GM12875 (cell line): ENCODE results near the gene PPP1R9A.

Experiments used
- H3K4me3 ChIP-seq: one replicate; pipeline ENCODE4 v1.5.1; 2011; ENCODE audit warnings: low read depth, low read length, control low read depth
- TF ChIP-seq, protein P1 (sequence below): IDR thresholded peaks from 2 replicates; pipeline ENCODE4 v1.5.1; 2011; ENCODE audit warnings: low read depth, mild to moderate bottlenecking, control low read depth, inconsistent platforms, low read length, moderate library complexity, borderline replicate concordance; ENCODE audit not compliant: insufficient read depth

The PPP1R9A gene

DNA sequence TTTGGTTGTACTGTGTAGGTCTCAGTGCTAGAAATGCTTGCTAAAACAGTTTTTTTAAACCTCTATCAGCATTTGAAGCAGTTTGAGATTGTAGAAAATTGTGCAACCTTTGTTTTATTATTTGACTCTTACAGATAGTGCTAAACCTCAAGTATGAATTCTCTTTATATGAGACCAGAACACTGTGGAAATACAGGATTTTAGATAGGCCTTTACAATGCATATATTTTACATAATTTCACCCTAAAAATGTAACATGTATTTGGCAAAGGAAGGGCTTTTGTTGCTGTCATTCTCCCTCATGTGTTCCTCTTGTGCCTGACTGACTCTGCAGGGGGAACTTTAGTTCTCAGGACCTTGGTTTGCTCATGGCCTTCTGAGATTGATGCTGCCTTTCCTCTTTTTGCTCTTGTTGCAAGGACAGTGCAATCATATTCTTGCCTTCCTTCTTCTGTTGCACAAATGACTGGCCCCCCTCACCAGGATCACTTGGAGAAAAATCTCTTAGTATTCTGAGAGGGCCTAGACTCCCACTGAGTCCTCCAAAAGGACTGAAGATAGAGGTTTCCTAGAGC is 188.7 kb downstream of the PPP1R9A start:
- TF ChIP-seq, protein P1, sequence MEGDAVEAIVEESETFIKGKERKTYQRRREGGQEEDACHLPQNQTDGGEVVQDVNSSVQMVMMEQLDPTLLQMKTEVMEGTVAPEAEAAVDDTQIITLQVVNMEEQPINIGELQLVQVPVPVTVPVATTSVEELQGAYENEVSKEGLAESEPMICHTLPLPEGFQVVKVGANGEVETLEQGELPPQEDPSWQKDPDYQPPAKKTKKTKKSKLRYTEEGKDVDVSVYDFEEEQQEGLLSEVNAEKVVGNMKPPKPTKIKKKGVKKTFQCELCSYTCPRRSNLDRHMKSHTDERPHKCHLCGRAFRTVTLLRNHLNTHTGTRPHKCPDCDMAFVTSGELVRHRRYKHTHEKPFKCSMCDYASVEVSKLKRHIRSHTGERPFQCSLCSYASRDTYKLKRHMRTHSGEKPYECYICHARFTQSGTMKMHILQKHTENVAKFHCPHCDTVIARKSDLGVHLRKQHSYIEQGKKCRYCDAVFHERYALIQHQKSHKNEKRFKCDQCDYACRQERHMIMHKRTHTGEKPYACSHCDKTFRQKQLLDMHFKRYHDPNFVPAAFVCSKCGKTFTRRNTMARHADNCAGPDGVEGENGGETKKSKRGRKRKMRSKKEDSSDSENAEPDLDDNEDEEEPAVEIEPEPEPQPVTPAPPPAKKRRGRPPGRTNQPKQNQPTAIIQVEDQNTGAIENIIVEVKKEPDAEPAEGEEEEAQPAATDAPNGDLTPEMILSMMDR: no peak
- no peak overlapping the region for H3K4me3 ChIP-seq

DNA sequence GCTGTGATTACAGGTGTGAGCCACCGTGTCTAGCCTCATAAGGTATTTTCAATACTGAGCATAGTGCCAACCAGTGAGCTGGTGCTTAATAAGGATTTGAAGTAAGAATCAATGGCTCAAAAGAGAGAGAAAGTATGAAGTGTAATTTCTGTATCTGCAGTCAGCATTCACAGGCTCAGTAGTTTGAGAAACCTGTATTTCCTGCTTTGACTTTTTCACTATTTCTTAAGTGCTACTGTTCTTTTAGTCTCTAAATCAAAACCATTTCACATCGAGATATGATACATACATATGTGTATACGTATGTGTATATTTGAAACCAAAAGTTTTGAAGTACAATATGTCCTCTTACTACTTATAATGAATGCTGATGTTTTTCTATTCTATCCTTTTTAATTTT is 189.9 kb downstream of the PPP1R9A start:
- TF ChIP-seq, protein P1: no peak
- no peak overlapping the region for H3K4me3 ChIP-seq

DNA sequence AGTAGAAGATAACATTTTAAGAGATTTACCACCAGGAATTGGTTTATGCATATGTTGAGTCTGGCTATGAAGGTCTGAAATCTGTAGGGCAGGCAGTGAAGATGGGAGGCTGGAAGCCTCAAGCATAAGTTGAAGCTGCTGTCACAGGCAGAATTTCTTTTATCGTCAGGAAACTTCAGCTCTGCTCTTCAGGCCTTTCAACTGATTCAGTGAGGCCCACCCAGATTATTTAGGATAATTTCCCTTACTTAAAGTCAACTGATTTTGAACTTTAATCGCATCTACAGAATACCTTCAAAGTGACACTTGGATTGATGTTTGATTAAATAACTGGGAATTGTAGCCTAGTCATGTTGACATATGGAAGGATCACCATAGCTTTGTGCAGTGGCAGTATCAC is 190.5 kb downstream of the PPP1R9A start:
- TF ChIP-seq, protein P1: no peak
- H3K4me3 ChIP-seq: no peak overlapping the region

DNA sequence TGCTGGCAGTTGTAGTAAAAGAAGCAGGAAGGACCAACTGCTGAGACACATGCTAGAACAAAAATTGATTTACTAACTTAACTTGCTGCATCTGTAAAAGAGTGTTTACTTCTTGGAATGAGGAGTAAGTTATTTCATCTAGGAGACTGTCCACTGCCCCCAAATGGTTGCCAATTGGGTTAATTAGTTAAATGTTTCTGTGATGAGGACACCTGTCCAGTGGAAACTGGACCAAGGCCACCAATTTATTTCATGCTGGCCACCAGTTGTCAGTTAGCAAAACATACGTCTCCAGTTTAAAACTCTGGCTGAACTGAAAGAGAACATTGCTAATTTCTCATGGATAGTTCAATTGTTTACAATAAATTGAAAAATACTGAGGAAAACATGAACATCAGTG is 191.7 kb downstream of the PPP1R9A start:
- TF ChIP-seq, protein P1: no peak
- no peak overlapping the region for H3K4me3 ChIP-seq

DNA sequence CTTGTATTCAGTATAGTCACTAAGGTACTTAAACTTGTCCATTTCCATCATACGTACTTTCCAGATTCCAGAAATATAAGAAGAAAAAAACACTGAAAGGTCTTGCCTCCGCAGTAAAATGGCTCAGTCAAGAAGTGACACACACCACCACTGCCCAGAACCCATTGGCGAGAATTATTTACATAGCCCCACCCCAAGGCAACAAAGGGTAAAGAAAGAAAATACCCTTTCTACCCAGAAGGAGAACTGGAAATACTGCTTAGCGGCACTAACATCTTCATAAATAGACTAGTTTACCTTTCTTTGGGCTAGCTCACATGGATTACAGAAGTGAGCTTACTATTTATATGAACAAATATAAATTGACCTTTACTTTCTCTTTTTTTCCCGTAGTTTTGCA is 194.0 kb downstream of the PPP1R9A start:
- H3K4me3 ChIP-seq: no peak overlapping the region
- TF ChIP-seq, protein P1: no peak

DNA sequence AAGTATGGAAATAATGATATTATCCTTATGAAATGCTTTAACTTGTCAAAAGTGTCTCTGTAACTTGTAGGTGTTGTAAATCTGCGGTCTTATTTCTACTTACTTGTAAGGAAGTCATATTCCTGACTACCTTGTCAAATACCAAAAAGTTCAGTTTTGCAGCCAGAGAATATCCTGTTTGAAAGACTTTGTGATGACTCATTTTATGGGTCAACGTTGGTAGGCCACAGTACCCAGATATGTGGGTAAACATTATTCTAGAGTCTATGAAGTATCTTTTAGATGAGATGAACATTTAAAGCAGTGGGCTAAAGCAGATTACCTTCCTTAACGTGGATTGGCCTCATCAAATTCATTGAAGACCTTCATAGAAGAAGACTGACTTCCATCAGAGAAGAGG is 195.3 kb downstream of the PPP1R9A start:
- TF ChIP-seq, protein P1: no peak
- no peak overlapping the region for H3K4me3 ChIP-seq

DNA sequence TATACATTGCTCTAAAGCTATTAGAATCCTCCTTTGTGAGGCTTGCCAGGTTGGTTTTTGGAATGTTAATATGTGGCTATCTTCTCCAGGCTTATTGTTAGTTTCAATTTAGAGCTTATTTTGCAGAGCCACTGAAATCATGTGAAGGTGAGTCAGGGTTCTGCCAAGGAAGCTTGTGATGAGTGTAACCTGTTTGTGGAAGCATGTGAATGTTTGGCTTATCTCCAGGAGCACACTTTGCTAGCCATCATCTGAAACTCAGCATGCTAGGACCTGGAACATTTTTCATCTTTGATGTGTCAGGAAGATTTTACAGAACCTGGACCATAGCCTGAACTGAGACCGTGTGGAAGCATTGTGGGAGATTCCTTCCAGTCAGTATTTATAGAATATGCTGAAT is 197.3 kb downstream of the PPP1R9A start:
- TF ChIP-seq, protein P1: no peak
- no peak overlapping the region for H3K4me3 ChIP-seq
